CD4-positive, alpha-beta T cell treated with Interleukin-6 at 100 ng/mL for 8 hours (primary cell): Measurements from ENCODE around the gene ANKRD11.

Experiments
- DNase-seq: peaks from one replicate; pipeline ENCODE4 v3.0.0-alpha.2; 2020; ENCODE audit warnings: mixed read lengths, low spot score

The ANKRD11 gene

GRCh38 chr16:89381788-89382187 lies 108.6 kb downstream of the ANKRD11 start:
- DNase-seq = no peak

DNA sequence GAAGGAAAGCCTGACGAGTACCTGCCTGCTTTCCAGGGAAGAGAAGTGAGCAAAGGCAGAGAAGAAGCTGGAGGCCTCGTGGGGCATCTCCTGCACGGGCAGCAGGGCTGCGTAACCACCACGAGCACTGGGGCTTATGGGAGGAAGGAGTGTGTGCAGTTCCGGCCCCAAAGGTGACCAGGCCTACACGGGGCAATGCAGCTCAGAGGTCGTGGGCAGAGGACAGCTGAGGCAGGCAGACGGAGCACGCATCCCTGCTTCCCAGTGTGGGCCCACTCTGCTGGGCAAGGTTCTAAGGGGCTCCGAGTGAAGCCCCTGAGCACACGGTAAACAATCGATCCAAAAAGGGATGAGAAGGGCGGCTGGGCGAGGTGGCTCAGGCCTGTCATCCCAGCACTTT lies 109.7 kb downstream of the ANKRD11 start:
- DNase-seq = no peak

DNA sequence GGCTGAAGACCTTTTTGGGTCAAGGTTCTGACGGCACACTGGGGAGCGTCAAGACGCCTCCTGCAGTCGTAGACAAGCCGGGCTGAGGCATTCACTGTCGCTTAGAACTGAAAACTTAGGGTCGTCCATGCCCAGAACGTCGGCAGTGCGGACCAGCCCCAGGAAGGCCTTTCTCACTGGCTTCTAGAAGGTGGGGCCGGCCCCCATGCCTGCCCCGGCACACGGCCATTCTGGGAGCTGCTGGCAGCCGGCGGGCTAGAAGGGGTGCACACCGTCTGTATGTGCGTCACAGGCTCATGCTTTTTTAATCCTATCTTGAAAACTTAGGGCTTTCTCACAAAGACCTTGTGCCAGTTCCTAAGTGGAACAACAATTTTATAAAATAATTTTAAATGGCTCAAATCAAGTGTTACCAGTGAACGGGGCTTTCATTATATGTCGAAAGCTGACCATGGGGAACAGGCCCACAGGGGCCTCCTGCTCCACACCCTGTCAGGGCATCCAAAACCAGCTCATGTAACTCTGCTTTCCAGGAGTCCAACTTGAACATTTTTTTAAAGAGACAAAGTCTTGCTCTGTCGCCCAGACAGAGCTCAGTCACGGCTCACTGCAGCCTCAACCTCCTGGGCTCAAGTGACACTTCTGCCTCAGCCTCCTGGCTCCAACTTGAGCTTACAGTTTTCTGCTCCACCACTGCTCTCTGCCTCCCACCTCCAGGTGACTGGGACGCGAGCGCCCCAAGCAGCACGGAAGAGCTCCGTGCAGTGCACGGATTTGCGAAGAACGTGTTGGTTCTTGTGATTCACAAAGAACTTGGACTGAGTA lies 111.2 kb downstream of the ANKRD11 start:
- no peak for DNase-seq

DNA sequence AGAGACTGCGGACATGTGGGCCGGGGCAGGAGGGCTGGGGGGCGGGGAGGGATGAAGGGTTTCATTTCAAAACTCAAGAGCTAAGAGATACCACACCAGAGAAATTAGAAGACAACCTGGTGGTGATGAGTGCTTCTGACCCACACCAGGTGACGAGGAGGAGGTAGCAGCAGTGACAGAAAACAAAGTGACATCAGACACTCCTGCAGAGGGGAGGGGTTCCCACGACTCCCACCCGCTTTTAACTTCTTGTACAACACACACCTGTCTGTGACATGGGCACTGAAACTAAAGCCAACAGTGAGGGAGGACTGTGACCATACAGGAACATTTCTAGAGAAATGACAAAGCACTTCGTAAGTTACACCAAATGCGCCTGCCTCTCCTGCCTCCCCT lies 112.9 kb downstream of the ANKRD11 start:
- no peak for DNase-seq

GRCh38 chr16:89376812-89377452 lies 113.4 kb downstream of the ANKRD11 start:
- DNase-seq = no peak

GRCh38 chr16:89375686-89376085 lies 114.7 kb downstream of the ANKRD11 start:
- no peak for DNase-seq

DNA sequence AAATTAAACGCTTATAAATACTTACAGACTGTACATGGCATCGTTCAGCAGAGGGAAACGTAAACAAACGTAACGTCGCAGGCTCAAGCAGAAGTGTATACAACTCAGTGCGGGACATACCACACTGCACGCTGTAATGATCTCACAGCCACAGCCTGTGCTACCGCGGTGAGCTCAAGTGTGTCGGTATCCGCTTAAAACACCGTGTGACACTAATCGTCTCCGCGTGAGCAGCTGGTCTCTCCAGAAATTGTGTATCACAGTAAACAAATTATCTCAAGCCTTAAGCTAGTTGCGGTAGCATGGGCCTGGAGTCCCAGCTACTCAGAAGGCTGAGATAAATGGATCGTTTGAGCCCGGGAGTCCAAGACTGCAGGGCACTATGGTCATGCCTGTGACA lies 115.3 kb downstream of the ANKRD11 start:
- no peak for DNase-seq

- DNase-seq = no peak
Measured at GRCh38 chr16:89374393-89374960, 115.9 kb downstream of the ANKRD11 start.

GRCh38 chr16:89373355-89374110 lies 116.8 kb downstream of the ANKRD11 start:
- DNase-seq = no peak

- no peak for DNase-seq
Measured at GRCh38 chr16:89371968-89372634, 118.3 kb downstream of the ANKRD11 start.

GRCh38 chr16:89371386-89371785 lies 119.0 kb downstream of the ANKRD11 start:
- DNase-seq = no peak

GRCh38 chr16:89370601-89371000 lies 119.8 kb downstream of the ANKRD11 start:
- no peak for DNase-seq

- DNase-seq = no peak
Measured at GRCh38 chr16:89370081-89370511, 120.3 kb downstream of the ANKRD11 start.

GRCh38 chr16:89369266-89369895 lies 121.0 kb downstream of the ANKRD11 start:
- DNase-seq = no peak

GRCh38 chr16:89368604-89369249 lies 121.6 kb downstream of the ANKRD11 start:
- DNase-seq = no peak

- no peak for DNase-seq
Measured at GRCh38 chr16:89367538-89367915, 122.8 kb downstream of the ANKRD11 start.

- no peak for DNase-seq
Measured at GRCh38 chr16:89366561-89367537, 123.5 kb downstream of the ANKRD11 start.

GRCh38 chr16:89365996-89366395 lies 124.4 kb downstream of the ANKRD11 start:
- no peak for DNase-seq

DNA sequence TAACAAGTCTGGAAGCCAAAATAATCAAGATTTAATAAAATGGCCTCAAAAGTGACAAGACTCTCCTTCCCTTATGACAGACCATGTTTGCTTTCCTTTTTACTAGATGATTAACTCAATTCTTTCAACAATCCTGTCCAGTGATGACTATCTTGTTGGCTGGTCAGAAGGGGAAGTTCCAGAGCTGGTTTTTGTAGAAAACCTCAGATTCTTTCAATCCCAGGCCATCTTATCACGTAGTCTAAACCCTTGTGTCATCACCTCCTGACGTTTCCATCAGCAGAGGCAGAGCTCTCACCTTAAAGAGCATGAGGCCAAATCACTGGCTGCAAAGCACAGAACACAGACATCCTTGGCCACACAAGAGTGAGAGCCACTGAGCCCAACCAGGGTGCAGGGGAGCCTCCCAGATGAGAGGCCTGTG lies 125.3 kb downstream of the ANKRD11 start:
- DNase-seq = no peak

DNA sequence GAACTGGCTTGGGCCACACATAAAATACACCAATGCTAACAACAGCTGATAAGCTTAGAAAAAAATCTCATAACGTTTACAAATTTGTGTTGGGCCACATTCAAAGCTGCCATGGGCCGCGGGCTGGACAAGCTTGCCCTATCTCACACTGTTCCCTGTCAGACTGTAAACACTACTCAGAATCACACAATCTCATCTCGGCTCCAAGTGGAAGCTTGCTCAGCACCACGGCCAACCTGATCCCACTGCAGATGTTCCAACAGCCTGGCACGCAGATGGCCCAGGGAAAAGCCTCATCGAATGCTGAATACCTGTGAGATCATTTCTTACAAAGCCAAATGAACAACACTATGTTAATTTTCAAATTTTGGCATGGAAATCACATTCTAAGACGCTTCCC lies 125.8 kb downstream of the ANKRD11 start:
- DNase-seq = no peak
